ENCODE data around the gene PLIN3.
"Not testable (repeated sequence)": the region's sequence is repeated elsewhere in the genome, so short reads cannot be mapped to it uniquely, and the experiment has no call there.

The PLIN3 gene, protein sequence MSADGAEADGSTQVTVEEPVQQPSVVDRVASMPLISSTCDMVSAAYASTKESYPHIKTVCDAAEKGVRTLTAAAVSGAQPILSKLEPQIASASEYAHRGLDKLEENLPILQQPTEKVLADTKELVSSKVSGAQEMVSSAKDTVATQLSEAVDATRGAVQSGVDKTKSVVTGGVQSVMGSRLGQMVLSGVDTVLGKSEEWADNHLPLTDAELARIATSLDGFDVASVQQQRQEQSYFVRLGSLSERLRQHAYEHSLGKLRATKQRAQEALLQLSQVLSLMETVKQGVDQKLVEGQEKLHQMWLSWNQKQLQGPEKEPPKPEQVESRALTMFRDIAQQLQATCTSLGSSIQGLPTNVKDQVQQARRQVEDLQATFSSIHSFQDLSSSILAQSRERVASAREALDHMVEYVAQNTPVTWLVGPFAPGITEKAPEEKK

DNA sequence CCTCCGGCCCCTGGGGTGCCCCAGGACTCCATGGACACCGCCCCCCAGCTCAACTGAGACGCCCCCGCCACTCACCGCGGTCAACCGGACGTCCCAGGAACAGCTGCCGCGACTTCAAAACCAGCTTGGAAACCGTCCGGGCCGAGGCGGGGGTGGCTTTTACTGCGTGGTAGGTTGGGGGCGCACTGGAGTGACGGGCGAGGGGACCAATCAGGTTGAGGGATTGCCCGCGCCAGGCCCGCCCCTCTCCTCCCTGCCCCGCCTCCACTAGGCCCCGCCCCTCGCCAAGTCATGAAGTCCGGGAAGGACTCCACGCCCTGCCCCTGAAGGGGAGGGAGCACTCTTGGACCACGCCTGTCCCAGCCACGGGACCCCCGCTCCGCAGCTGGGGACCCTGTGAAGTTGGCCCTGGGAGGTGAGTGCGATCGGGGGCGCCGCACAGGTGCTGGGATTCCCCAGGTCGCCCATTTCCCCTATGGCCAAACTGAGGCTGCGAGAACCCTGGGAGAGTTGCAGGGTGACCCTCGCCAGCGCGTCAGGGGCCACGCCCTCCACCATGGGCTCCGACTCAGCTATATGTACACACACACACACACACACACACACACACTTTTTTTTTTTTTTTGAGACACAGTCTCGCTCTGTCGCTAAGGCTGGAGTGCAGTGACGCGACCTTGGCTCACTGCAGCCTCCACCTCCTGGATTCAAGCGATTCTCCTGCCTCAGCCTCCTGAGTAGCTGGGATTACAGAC lies at the start of gene PLIN3:
TSS of gene PLIN3 (minus strand) at position 134 of the 752 bp plus-strand sequence. CDS start 6,273 bp downstream, outside the sequence.
- peak; percentile 70 to 86 (median 84) for DNase-seq

DNA sequence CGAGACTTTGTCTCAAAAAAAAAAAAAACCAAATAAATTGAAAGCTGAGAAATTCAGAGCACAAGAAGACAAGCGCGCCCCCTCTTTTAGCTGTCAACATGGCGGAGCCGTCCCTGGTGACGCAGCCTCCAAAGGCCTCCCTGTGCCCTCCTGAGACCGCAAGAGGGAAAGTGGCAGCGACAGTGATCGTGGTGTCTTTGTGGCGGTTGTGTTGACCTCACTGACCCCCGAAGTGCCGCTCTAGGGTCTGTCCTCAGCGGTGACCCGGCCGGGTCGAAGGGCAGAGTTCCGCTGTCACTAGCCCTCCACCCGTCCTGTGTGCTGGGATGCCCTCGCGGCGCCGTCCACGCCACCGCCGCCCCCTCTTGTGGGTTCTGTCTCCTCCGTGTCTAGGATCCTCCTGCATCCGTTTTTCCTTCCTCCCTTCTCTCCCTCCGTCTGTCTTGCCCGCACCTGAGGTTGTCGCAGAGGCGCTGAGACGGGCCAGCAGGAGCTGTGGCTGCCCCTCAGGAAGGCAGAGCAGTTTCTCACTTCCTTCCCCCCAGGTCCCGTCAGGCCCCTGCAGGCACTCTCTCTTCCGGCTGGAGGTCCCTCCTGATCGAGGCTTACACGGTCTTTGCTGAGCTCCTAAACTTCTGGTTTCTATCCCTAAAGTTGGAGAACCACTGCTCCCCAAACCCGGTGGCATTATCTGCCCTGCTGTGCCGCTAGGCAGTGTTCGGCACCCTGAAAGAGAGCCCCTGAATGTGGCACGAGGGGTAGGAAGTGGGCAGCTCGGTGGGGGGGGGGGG lies 49.0 kb upstream of the PLIN3 start:
- DNase-seq = peak in 2 of 4 experiments; percentile 44 to 53

DNA sequence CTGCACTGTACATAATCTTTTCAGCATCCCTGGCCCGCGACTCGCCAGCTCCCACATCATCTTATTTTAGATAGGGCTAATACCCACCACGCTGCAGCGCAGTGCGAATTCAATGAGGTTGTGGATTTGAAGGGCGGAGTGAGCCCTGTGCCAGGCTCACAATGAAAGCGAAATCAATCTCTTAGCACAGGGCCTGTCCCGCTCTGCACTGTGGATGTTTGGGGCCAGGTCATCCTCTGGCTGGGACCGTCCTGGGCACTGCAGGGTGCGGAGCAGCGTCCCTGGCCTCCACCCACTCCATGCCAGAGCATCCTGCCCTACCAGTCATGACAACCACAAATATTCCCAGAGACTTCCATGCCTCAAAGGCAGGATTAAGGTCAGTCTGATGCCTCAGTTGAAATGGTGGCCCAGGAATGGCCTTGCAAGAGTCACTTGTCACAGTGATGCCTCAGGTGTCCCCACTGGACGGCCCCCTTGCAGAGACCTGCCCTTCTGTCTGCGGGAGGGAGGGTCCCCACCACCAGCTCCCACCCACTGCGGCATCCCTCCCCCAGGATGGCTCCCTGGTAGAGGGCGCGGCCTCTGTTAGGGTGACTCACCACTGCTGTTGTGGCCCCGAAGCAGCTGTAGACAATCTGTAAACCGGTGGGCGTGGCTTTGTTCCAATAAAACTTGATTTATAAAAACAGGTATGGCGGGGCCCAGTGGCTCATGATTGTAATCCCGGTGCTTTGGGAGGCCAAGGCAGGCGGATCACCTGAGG lies 47.5 kb upstream of the PLIN3 start:
- DNase-seq = peak; percentile 23 to 71 (median 44)

- no peak for DNase-seq
These were observed 46.7 kb upstream of the PLIN3 start for GRCh38 chr19:4913996-4914735.

DNA sequence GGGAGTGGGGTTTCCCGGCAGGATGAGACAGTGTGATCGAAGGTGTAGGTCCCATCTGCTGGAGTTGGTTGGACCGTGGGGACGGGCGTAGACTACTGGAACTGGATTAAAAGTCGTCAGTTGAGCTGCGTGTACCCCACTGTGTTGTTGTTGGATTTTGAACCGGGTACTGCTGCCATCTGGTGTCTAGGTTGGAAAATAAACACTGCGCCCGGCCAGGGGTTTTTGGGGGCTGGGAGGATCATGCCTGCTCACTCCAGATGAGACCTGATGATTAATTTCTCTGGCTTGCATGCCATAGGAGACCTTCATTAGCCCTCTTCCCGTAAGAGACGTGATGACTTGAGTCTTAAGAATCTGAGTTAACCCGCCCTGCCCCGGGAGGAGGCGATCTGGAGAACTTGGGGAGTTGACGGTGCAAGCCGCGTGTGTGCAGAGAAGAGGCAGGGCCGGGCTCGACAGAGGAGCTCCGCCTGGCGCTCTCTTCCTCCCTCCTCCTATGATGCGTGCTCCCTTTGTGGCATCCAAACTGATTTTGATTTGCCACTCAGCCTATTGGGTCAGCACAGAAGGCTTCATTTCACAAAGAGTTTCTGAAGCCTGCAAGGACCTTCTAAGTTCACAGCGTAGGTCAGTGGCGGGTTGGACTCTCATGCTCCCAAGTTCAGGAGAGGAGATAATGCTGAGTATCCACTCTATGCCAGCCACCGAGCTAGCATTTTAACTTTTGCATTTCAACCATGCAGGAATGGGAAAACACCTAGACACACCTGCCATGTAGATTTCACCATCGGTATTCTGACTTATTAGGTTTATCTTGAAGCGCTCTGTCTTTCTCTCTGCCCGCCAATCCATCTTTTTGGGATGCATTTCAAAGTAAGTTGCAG lies 44.6 kb upstream of the PLIN3 start:
- peak; percentile 30 to 62 (median 46) for DNase-seq

DNA sequence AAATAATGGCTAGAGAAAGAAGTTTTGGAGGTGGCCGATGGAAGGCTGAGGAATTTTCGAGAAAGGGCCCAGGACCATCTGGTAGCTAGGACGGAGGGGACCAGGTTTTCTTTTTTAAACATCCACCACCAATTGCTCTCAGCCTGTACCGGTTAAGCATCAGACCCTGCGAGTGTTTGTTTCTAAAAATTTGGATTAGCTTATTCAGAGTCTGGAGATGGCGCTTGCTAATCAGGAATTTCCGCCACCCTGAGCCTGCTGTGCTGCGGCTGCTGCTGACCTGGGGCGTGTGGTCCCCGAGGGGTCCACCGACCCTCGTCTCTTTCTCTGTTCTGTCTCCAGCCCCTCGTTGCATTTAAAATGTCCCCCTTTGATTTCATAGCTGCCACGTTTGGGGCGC lies 43.8 kb upstream of the PLIN3 start:
- no peak for DNase-seq

GRCh38 chr19:4910594-4911281 lies 43.3 kb upstream of the PLIN3 start:
- no peak for DNase-seq

DNA sequence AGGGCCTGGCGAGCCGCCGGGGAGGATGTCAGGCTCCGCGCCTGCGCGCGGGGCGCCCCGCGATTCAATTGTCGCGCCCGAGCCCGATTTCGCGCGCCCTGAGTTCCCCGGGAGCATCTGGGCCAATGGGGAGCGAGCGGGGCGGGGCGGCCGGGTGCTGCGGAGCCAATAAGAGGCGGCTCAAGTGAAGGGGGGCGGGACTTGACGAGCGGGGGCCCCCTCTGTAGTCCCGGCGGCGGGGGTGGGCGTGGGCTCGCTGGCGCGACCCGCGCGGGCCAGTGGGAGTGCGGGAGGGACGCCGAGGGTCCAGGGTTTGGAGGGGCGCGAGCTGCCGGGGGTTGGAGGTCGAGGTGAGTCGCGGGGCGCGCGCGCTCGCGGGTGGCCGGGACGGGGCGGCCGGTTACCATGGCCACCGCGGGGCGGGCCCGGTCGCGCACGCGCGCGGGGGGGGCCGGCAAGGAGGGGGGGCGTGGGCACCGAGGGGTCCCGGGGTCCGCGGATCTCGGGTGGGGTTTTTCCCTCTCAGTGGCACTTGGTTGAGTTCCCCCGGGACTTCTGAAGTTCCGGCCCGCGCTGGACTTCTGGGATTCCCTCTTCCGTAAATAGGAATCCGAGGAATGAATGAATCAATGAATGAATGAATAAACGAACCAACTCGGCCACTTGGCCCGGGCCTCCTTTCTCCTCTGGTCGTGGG lies 42.6 kb upstream of the PLIN3 start:
- DNase-seq = peak; percentile 77 to 93 (median 86)

DNA sequence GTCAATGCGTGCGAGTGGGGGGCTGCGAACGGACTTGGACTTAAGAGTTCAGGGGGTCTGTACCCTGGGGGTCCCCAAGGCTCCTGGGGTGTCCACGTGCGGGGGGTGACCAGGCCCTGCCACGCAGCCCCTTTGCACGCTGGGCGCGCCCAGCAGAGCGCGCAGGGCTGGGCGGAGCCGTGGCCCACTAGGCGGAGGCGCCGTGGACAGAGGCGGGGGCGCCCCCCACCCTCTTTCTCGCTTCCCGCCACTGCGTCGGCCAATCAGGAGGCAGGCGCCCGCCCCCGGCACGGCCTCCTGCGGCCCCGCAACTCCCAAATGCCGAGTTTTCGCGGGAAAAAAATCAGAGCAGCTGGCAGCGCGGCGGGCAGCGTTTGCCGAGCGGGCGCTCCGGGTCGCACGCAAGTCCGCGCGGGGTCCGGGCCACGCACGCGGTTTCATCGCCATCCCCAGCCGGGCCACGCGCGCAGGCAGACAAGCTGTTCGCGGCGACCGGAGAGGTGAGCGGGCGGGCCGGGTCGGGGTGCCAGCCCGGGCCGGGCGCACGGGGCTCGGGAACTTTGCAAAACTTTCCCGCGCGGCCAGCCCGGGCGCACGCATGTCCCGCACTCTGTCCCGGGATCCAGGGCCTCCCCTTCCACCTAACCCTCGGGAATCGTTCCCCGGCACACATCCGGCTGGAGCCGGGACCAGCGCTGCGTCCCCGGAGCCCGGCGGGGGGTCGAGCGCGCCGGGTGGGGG lies 41.9 kb upstream of the PLIN3 start, which contains the start of gene UHRF1:
TSS of gene UHRF1 (plus strand) at position 346 of the 741 bp plus-strand sequence. CDS start 1,385 bp downstream, outside the sequence.
- DNase-seq = peak in 2 of 4 experiments; percentile 28 to 38

- DNase-seq = no peak
These were observed 41.3 kb upstream of the PLIN3 start for GRCh38 chr19:4908781-4909155.

DNA sequence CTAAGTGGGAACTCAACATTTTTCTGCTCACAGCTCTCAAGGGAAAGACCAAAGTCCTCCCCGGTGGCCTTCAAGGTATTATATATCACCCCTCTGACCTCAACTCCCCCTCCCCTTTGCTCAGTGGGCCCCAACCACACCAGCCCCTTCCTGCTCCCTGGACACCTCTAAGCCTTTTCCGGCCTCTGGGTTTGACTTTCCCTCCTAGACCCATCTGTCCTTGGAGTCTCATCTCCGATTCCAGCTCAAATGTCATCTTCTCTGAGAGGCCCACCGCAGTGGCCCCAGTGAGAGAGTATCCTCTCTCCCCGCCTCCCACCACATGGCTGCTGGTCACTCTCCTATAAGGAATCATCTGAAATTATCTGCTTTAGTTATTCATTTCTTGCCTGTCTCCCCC lies 40.9 kb upstream of the PLIN3 start:
- no peak for DNase-seq

DNA sequence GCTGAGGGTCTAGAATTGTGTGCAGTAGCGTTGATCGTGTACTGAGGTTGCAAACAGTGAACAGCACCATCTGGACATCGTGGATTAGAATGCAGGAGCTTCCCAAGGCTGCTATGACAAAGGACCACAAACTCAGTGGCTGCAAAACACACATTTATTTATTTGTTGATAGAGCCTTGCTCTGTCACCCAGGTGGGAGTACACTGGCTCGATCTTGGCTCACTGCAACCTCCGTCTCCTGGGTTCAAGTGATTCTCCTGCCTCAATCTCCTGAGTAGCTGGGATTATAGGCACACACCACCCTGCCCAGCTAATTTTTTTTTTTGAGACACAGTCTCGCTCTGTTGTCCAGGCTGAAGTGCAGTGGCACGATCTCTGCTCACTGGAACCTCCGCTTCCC lies 39.5 kb upstream of the PLIN3 start:
- no peak for DNase-seq

DNA sequence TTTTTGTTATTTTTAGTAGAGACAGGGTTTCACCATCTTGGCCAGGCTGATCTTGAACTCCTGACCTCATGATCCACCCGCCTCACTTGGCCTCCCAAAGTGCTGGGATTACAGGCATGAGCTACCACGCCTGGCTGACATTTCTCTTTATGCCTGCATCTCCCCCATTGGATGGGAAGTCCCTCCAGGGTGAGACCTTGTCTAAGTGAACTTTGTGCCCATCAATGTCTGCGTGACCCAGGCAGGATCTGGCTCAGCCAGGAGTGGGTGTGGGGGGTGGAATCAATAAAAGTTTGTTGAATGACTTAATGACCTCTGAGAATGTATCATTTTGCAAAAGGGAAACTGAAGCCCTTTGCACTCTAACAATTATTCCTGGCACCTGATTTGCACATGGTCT lies 37.0 kb upstream of the PLIN3 start:
- DNase-seq = no peak

GRCh38 chr19:4902796-4903195 lies 35.3 kb upstream of the PLIN3 start, which contains the start of gene ARRDC5:
TSS of gene ARRDC5 (minus strand) at chr19:4902896. CDS start at chr19:4902825, 71 bp downstream.
- no peak for DNase-seq

- DNase-seq = not testable (repeated sequence)
These were observed 33.4 kb upstream of the PLIN3 start for GRCh38 chr19:4900879-4901278.

GRCh38 chr19:4897146-4897545 lies 29.7 kb upstream of the PLIN3 start:
- DNase-seq = no peak

DNA sequence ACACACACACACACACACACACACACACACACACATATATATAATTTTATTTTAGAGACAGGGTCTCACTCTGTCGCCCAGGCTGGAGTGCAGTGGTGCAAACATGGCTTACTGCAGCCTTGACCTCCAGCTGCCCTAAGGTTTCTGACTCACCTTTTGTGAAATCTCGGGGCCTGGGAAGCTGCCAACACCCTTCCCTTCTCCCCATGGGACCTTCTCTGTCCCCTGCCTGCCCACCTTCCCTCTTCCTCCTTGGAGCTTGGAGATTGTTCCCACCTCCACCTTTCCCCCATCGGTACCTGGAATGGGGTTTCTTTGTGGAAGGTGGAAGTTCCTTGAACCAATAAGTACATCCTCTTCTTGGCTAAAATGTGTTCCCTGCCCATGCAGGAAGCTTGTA lies 28.9 kb upstream of the PLIN3 start:
- no peak for DNase-seq

GRCh38 chr19:4892962-4893361 lies 25.5 kb upstream of the PLIN3 start:
- DNase-seq = not testable (repeated sequence)

All from activated naive CD4-positive, alpha-beta T cell (primary cell).